Neural progenitor cell (in vitro differentiated cells): ENCODE data around the gene USP54. TPM values are rescaled to one million over a fixed set of nuclear protein-coding genes. Genes with fewer than 3 reads are reported as not detected.

Experiments
- DNase-seq: peaks from one replicate; pipeline ENCODE4 v3.0.0-alpha.2; 2016; ENCODE audit warnings: low spot score
- H2AFZ ChIP-seq: fragments of 200-600 bp; sonication (generic); replicated peaks from 2 replicates; pipeline ENCODE4 v1.6.1; 2016; ENCODE audit warnings: antibody characterized with exemption
- H3F3A ChIP-seq: fragments of 200-600 bp; sonication (generic); 2 replicates; pipeline ENCODE4 v1.6.1; 2016; ENCODE audit warnings: antibody characterized with exemption, low read depth
- H3K27ac ChIP-seq: fragments of 200-600 bp; sonication (generic); 2 replicates; pipeline ENCODE4 v1.5.1; 2016; ENCODE audit warnings: mild to moderate bottlenecking
- H3K27me3 ChIP-seq: fragments of 200-600 bp; sonication (generic); 2 replicates; pipeline ENCODE4 v1.6.1; 2016; ENCODE audit warnings: mild to moderate bottlenecking, moderate library complexity
- H3K36me3 ChIP-seq: fragments of 200-600 bp; sonication (generic); 2 replicates; pipeline ENCODE4 v1.5.1; 2016
- H3K4me1 ChIP-seq: fragments of 200-600 bp; sonication (generic); 2 replicates; pipeline ENCODE4 v1.6.1; 2016; ENCODE audit warnings: mixed run types
- H3K4me2 ChIP-seq: fragments of 200-600 bp; sonication (generic); 2 replicates; pipeline ENCODE4 v1.6.1; 2016
- H3K4me3 ChIP-seq: fragments of 200-600 bp; sonication (generic); 2 replicates; pipeline ENCODE4 v1.5.1; 2016
- H3K79me2 ChIP-seq: fragments of 200-600 bp; sonication (generic); 2 replicates; pipeline ENCODE4 v1.6.1; 2016; ENCODE audit warnings: low read depth
- H3K9ac ChIP-seq: fragments of 200-600 bp; sonication (generic); 2 replicates; pipeline ENCODE4 v1.6.1; 2016
- H3K9me3 ChIP-seq: fragments of 200-600 bp; sonication (generic); 2 replicates; pipeline ENCODE4 v1.5.1; 2016; ENCODE audit warnings: low read depth
- H4K20me1 ChIP-seq: fragments of 200-600 bp; sonication (generic); 2 replicates; pipeline ENCODE4 v1.6.1; 2016; ENCODE audit warnings: low read depth
- H3K27ac Mint-ChIP-seq: 3 replicates; pipeline ENCODE4 v1.8.0; 2021; ENCODE audit warnings: mixed read lengths
- H3K27me3 Mint-ChIP-seq: 2 replicates; pipeline ENCODE4 v1.8.0; 2022; ENCODE audit warnings: low read depth, mild to moderate bottlenecking, inconsistent platforms, moderate library complexity, mixed read lengths; ENCODE audit not compliant: insufficient read depth
- H3K36me3 Mint-ChIP-seq: 3 replicates; pipeline ENCODE4 v1.8.0; 2021; ENCODE audit warnings: mixed read lengths
- H3K4me1 Mint-ChIP-seq: 3 replicates; pipeline ENCODE4 v1.8.0; 2021; ENCODE audit warnings: mixed read lengths
- H3K4me3 Mint-ChIP-seq: 3 replicates; pipeline ENCODE4 v1.8.0; 2021; ENCODE audit warnings: mild to moderate bottlenecking, moderate library complexity, mixed read lengths
- H3K9me3 Mint-ChIP-seq: 3 replicates; pipeline ENCODE4 v1.8.0; 2020; ENCODE audit warnings: mixed read lengths
- EZH2 ChIP-seq: fragments of 200-600 bp; sonication (generic); IDR thresholded peaks from 2 replicates; pipeline ENCODE4 v1.6.1; 2017; ENCODE audit warnings: antibody characterized with exemption, mild to moderate bottlenecking, moderate library complexity
- EZH2phosphoT487 ChIP-seq: fragments of 200-600 bp; sonication (generic); IDR thresholded peaks from 2 replicates; pipeline ENCODE4 v1.6.1; 2017; ENCODE audit warnings: antibody characterized with exemption
- total RNA-seq: library from RNA; depleted of rRNA; stranded (reverse); fragments of >200 nt; gene quantifications from 2 replicates; pipeline ENCODE4 v1.2.3, GENCODE V29; 2015; ENCODE audit warnings: low replicate concordance
- TF ChIP-seq, protein P1 (sequence below): fragments of 200-600 bp; sonication (generic); IDR thresholded peaks from 2 replicates; pipeline ENCODE4 v1.5.1; 2017; ENCODE audit warnings: antibody characterized with exemption, mild to moderate bottlenecking

The USP54 gene
- total RNA-seq, 1 donor from 2014 or later = 97.2 TPM

DNA sequence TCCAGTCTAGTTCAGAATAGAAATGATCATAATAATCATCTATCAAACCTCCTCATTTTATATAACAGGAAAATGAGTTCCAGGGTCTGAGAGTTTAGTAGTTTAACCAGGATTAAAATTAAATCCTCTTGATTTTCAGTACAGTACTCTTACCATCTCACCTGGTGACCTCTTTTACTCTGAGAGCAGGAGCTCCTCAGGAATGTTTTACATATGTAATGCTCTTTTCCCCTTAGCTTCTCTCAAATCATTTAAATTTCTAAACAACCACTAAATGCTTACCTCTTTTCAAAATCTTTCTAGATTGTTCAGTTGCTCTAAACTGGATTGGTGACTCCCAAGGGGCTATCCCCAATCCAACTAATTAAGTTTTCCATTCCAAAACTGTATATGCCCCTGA lies 85.1 kb downstream of the USP54 start:
- Mint-ChIP-seq H3K9me3 (no peaks in the 10 kb centered on the region), H3K27ac (no peak overlapping the region), H3K4me1 (no peaks in the 10 kb centered on the region), H3K36me3 (peaks cover 14% of the 10 kb centered on the region), H3K4me3 (no peak overlapping the region), H3K27me3 (peaks cover 2% of the 10 kb centered on the region)
- no peak overlapping the region for H3K27ac ChIP-seq
- H3F3A ChIP-seq = no peaks in the 10 kb centered on the region
- TF ChIP-seq EZH2 (no peak), EZH2phosphoT487 (no peak)
- TF ChIP-seq, protein P1, sequence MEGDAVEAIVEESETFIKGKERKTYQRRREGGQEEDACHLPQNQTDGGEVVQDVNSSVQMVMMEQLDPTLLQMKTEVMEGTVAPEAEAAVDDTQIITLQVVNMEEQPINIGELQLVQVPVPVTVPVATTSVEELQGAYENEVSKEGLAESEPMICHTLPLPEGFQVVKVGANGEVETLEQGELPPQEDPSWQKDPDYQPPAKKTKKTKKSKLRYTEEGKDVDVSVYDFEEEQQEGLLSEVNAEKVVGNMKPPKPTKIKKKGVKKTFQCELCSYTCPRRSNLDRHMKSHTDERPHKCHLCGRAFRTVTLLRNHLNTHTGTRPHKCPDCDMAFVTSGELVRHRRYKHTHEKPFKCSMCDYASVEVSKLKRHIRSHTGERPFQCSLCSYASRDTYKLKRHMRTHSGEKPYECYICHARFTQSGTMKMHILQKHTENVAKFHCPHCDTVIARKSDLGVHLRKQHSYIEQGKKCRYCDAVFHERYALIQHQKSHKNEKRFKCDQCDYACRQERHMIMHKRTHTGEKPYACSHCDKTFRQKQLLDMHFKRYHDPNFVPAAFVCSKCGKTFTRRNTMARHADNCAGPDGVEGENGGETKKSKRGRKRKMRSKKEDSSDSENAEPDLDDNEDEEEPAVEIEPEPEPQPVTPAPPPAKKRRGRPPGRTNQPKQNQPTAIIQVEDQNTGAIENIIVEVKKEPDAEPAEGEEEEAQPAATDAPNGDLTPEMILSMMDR = no peak
- H3K36me3 ChIP-seq = no peaks in the 10 kb centered on the region
- H3K4me3 ChIP-seq = no peak overlapping the region
- H3K9me3 ChIP-seq = no peaks in the 10 kb centered on the region
- DNase-seq = no peak
- no peaks in the 10 kb centered on the region for H3K79me2 ChIP-seq
- no peak overlapping the region for H2AFZ ChIP-seq
- no peaks in the 10 kb centered on the region for H3K4me1 ChIP-seq
- no peak overlapping the region for H3K4me2 ChIP-seq
- H4K20me1 ChIP-seq = no peaks in the 10 kb centered on the region
- no peaks in the 10 kb centered on the region for H3K27me3 ChIP-seq
- H3K9ac ChIP-seq = no peak overlapping the region

DNA sequence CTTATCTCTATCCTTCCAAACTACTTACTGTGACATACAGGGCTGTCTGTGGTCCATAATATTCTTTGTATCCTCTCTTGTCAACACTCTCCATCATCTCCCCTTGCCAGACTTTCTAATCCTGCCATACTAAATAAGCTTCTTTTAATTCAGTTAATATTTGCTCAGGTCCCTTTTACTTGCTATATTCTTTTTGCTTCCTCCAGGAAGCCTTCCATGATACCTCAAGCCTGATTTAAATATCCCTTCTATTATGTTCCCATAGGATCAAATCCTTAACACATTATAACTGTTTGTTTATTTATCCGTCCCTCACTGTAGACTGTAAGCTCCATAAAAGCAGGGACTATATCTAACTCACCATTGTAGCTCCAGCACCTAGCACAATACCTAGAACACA lies 88.1 kb downstream of the USP54 start:
- peaks cover 24% of the 10 kb centered on the region for H3K36me3 Mint-ChIP-seq
- H3K27ac Mint-ChIP-seq = no peak overlapping the region
- H3F3A ChIP-seq = no peaks in the 10 kb centered on the region

DNA sequence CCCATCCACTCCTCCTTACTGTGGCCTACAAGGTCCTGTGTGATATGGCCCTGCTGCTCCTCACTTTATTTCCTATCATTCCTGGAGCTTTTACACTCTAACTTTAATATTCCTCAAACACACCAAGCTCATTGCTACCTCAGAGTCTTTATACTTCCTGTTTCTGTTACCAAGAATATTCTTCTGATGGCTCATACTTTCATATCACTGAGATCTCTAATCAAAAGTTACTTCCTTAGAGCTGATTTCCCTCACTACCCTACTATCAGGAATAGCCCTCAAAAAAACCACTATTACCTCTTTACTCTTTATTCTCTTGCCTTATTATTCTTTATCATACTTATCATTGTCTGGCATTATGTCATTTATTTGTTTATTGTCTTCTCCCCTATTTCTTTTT lies 89.5 kb downstream of the USP54 start:
- TF ChIP-seq EZH2phosphoT487 (no peak), EZH2 (no peak)
- TF ChIP-seq, protein P1 = no peak
- Histone ChIP-seq H3K36me3 (no peaks in the 10 kb centered on the region), H2AFZ (no peak overlapping the region), H3K9ac (no peak overlapping the region), H3K4me3 (no peak overlapping the region), H3K4me2 (no peak overlapping the region), H3K27ac (no peak overlapping the region), H3K9me3 (no peaks in the 10 kb centered on the region), H4K20me1 (no peaks in the 10 kb centered on the region), H3K27me3 (no peaks in the 10 kb centered on the region), H3K4me1 (peaks cover under 1% of the 10 kb centered on the region), H3K79me2 (no peaks in the 10 kb centered on the region), H3F3A (no peaks in the 10 kb centered on the region)
- no peak overlapping the region for H3K4me3 Mint-ChIP-seq
- H3K27me3 Mint-ChIP-seq = no peaks in the 10 kb centered on the region
- no peak for DNase-seq
- H3K27ac Mint-ChIP-seq = no peak overlapping the region
- peaks cover 35% of the 10 kb centered on the region for H3K36me3 Mint-ChIP-seq
- peaks cover 3% of the 10 kb centered on the region for H3K4me1 Mint-ChIP-seq
- no peaks in the 10 kb centered on the region for H3K9me3 Mint-ChIP-seq

More for the DNA sequence above, 88.1 kb downstream of the USP54 start:
- no peaks in the 10 kb centered on the region for H3K9me3 ChIP-seq
- TF ChIP-seq, protein P1 = no peak
- TF ChIP-seq EZH2 (no peak), EZH2phosphoT487 (no peak)
- no peaks in the 10 kb centered on the region for H3K27me3 Mint-ChIP-seq
- H3K9ac ChIP-seq = no peak overlapping the region
- no peaks in the 10 kb centered on the region for H3K36me3 ChIP-seq
- no peaks in the 10 kb centered on the region for H3K9me3 Mint-ChIP-seq
- no peak overlapping the region for H3K4me3 Mint-ChIP-seq
- no peak overlapping the region for H3K4me2 ChIP-seq
- no peaks in the 10 kb centered on the region for H3K4me1 ChIP-seq
- H3K27ac ChIP-seq = no peak overlapping the region
- H3K27me3 ChIP-seq = no peaks in the 10 kb centered on the region
- no peak overlapping the region for H3K4me3 ChIP-seq
- H3K4me1 Mint-ChIP-seq = no peaks in the 10 kb centered on the region
- H3K79me2 ChIP-seq = no peaks in the 10 kb centered on the region
- no peak for DNase-seq
- H2AFZ ChIP-seq = no peak overlapping the region
- H4K20me1 ChIP-seq = no peaks in the 10 kb centered on the region
